ENCODE results near the gene MCF2L2.

DNA sequence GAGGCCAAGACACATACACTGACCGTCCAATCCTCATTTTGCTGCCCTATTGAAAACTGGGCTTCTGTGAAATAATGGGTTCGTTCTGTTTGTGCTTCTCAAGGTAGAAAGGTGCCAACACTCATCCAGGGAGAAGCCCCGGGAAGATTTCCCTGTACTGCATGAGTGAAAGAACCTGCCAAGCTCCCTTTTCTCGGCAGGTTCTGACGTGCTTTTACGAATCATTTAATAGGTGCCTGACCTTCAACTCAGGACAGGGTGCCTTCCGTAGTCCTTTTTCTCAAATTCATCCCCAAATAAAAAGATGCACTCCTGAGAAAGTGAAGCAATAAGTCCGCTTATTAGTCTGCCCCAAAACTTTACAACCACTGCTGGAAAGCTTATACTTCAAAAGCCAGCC lies 111.1 kb downstream of the MCF2L2 start:
- TF ChIP-seq, protein P1, sequence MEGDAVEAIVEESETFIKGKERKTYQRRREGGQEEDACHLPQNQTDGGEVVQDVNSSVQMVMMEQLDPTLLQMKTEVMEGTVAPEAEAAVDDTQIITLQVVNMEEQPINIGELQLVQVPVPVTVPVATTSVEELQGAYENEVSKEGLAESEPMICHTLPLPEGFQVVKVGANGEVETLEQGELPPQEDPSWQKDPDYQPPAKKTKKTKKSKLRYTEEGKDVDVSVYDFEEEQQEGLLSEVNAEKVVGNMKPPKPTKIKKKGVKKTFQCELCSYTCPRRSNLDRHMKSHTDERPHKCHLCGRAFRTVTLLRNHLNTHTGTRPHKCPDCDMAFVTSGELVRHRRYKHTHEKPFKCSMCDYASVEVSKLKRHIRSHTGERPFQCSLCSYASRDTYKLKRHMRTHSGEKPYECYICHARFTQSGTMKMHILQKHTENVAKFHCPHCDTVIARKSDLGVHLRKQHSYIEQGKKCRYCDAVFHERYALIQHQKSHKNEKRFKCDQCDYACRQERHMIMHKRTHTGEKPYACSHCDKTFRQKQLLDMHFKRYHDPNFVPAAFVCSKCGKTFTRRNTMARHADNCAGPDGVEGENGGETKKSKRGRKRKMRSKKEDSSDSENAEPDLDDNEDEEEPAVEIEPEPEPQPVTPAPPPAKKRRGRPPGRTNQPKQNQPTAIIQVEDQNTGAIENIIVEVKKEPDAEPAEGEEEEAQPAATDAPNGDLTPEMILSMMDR (IDR thresholded peaks at IDR 0.05), result no peak
- no peak for TF ChIP-seq POLR2A (IDR thresholded peaks at IDR 0.05)
